ENCODE data around the gene DBF4. TPM values are rescaled to one million over a fixed set of nuclear protein-coding genes. Genes with fewer than 3 reads are reported as not detected.
"Not testable (repeated sequence)": the region's sequence is repeated elsewhere in the genome, so short reads cannot be mapped to it uniquely, and the experiment has no call there.

Gene DBF4
- total RNA-seq, 1 donor from 2014 or later, result not detected

DNA sequence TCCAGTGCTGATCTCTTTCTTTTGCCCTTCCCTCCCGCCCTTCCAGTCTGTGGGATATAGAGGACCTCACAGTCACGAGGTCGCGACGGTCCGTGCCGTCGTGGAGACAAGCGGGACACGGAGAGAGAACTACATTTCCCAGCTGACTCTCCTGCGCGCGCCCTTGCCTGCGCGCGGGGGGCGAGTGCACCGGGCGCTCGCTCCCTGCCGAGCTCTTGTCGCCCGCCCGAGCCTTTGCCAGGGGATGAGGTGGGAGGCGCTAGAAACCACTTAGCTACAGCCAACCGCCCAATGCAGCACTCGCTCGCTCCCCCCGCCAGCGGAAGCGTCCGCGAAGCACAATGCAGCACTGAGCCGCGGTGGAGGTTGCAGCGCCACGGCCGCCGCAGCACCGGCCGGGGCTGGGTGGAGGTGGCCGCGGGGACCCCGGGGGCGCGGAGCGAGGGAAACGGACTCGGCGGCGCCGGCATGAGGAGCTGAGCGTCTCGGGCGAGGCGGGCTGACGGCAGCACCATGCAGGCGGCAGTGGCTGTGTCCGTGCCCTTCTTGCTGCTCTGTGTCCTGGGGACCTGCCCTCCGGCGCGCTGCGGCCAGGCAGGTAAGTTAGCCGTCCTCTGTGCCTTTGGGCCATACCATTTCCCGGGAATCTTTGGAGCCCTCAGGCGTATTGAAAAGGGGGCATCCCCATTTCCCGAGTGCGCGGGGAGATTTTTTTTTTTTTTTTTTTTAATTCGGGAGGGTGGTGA is 57.8 kb downstream of the DBF4 start, which contains the start of gene ADAM22:
Gene ADAM22 (plus strand): TSS at position 299 of the 746 bp plus-strand sequence. CDS start 215 bp downstream, at position 514.
- Histone ChIP-seq H3K27ac (no peak within 1 kb of the TSS), H3K36me3 (no peaks in the 10 kb centered on the region), H3K4me1 (no peaks in the 10 kb centered on the region), H3K4me3 (peak within 1 kb of the TSS; percentile 70 to 78), H3K27me3 (no peaks in the 10 kb centered on the region), H3K9me3 (no peaks in the 10 kb centered on the region)
- intact Hi-C loops (cut with DNase I), result loop anchor here (2.0 kb wide), 1 partner anchor 57 kb away; the partner anchor contains the start of genes DBF4 and SLC25A40
- peak; percentile 29 to 88 for DNase-seq (ENCODE audit: low spot score in 2 of 2)
- TF ChIP-seq, protein P1, sequence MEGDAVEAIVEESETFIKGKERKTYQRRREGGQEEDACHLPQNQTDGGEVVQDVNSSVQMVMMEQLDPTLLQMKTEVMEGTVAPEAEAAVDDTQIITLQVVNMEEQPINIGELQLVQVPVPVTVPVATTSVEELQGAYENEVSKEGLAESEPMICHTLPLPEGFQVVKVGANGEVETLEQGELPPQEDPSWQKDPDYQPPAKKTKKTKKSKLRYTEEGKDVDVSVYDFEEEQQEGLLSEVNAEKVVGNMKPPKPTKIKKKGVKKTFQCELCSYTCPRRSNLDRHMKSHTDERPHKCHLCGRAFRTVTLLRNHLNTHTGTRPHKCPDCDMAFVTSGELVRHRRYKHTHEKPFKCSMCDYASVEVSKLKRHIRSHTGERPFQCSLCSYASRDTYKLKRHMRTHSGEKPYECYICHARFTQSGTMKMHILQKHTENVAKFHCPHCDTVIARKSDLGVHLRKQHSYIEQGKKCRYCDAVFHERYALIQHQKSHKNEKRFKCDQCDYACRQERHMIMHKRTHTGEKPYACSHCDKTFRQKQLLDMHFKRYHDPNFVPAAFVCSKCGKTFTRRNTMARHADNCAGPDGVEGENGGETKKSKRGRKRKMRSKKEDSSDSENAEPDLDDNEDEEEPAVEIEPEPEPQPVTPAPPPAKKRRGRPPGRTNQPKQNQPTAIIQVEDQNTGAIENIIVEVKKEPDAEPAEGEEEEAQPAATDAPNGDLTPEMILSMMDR (IDR thresholded peaks at IDR 0.05), result no peak

DNA sequence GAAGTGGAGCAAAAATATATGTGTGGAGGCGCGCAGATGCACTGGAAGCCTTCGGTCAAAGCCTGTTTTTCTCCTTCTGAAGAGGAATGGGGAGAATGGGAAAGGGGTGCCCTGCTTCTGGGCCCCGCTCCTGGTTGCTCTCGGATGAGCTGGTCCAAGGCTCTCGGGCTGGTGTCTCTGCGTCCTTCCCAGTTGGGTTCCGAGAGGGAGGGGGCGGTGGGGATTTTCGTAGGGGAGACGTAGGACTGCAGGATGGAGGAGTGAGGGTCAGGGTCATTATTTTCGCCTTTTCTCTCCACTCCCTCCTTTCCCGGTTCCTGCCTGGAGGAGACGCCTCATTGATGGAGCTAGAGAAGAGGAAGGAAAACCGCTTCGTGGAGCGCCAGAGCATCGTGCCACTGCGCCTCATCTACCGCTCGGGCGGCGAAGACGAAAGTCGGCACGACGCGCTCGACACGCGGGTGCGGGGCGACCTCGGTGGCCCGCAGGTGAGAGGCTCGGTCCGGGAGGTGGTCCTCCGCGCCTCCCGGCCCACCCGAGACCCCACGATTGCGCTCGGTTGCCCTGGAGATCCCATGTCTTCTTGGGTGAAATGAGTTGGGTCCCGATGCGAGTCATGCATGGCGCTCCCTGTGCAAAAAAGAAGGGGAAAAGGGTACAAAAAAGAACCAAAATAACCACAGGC is 58.5 kb downstream of the DBF4 start:
- Histone ChIP-seq H3K4me3 (peak overlapping the region; percentile 70 to 78), H3K9me3 (no peaks in the 10 kb centered on the region), H3K27me3 (no peaks in the 10 kb centered on the region), H3K27ac (no peak overlapping the region), H3K36me3 (no peaks in the 10 kb centered on the region), H3K4me1 (no peaks in the 10 kb centered on the region)
- intact Hi-C loops (cut with DNase I), result loop anchor here (2.0 kb wide), 1 partner anchor 58 kb away; the partner anchor contains the start of genes DBF4 and SLC25A40
- TF ChIP-seq, protein P1 (IDR thresholded peaks at IDR 0.05), result no peak
- no peak for DNase-seq (ENCODE audit: low spot score in 2 of 2)

DNA sequence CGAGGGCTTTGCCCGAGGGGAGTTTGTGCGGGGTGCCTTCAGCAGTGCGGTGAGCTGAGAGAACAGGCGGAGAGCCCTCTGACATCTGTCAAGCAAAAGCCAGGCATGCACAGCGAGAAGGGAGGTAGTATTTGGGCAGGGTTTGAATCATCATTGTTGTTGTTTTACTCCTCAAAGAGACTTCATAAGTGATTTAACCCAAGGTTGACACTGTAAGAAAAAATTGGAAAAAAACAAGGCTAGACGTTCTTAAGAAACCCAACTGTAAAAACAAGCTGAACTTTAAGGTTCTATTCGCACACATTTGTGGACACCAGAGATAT is 59.1 kb downstream of the DBF4 start:
- H3K4me3 ChIP-seq, result peak overlapping the region; percentile 70 to 78
- H3K36me3 ChIP-seq, result no peaks in the 10 kb centered on the region
- H3K9me3 ChIP-seq, result no peaks in the 10 kb centered on the region
- intact Hi-C loops (cut with DNase I), result loop anchor here (2.0 kb wide), 1 partner anchor 59 kb away; the partner anchor contains the start of genes DBF4 and SLC25A40
- no peak overlapping the region for H3K27ac ChIP-seq
- H3K4me1 ChIP-seq, result no peaks in the 10 kb centered on the region
- no peak for DNase-seq (ENCODE audit: low spot score in 2 of 2)
- no peaks in the 10 kb centered on the region for H3K27me3 ChIP-seq
- TF ChIP-seq, protein P1 (IDR thresholded peaks at IDR 0.05), result no peak

DNA sequence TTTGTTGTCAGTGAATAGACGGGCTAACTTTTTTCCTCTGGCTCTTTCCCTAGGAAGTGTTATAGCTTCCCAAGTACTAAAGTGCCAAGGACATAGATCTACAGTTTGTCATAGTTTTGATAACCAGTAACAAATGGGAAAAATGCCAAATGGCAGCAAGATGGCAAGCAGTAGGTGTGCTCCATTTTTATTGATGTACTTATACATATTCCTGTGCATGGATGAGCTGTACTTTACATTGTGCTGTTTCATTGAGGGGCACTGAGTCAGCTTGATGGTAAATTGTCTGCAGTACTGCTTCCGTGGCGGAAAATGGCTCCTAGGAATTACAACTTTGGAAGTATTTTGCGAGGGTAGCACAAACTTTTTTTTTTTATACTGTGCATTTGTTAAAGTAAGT is 64.8 kb downstream of the DBF4 start:
- H3K4me1 ChIP-seq, result no peaks in the 10 kb centered on the region
- TF ChIP-seq, protein P1 (IDR thresholded peaks at IDR 0.05), result no peak
- no peaks in the 10 kb centered on the region for H3K27me3 ChIP-seq
- no peak overlapping the region for H3K4me3 ChIP-seq
- no peak overlapping the region for H3K27ac ChIP-seq
- no peaks in the 10 kb centered on the region for H3K36me3 ChIP-seq
- H3K9me3 ChIP-seq, result no peaks in the 10 kb centered on the region
- no peak for DNase-seq (ENCODE audit: low spot score in 2 of 2)
- intact Hi-C loops (cut with DNase I), result no loop called here

DNA sequence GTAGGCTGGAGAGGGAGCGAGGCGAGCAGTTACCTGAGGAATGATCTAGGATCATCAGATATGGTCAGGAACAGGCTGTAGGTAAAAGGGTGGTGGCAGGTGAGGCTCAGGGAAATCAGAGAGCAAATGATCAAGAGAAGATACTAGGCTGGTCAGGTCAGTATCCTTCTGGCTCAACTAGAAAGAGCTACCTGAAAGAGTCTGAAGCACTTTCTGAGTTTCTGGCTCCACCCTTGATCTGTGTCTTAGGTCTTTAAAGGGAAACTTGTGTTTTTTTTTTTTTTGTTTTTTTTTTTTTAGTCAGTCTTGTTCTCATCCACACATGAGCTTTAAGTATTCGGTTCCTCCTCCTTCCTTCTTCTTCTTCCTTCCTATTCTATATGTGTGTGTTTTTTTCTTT is 68.3 kb downstream of the DBF4 start:
- Histone ChIP-seq H3K4me1 (no peaks in the 10 kb centered on the region), H3K9me3 (no peaks in the 10 kb centered on the region), H3K4me3 (no peak overlapping the region), H3K27me3 (no peaks in the 10 kb centered on the region), H3K36me3 (no peaks in the 10 kb centered on the region), H3K27ac (no peak overlapping the region)
- TF ChIP-seq, protein P1 (IDR thresholded peaks at IDR 0.05), result no peak
- intact Hi-C loops (cut with DNase I), result no loop called here
- no peak for DNase-seq (ENCODE audit: low spot score in 2 of 2)

DNA sequence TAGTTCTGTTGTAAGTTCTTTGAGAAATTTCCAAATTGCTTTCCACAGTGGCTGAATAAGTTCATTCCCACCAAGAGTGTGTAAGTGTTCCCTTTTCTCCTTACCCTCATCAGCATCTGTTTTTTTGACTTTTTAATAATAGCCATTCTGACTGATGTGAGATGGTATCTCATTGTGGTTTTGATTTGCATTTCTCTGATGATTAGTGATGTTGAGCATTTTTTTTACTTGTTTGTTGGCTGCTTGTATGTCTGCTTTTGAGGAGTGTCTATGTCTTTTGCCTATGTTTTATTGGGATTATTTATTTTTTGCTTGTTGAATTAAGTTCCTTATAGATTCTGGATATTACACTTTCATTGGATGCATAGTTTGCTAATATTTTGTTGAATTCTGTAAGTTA is 69.6 kb downstream of the DBF4 start:
- H3K27me3 ChIP-seq; intact Hi-C loops (cut with DNase I); H3K27ac ChIP-seq; H3K9me3 ChIP-seq; H3K36me3 ChIP-seq; DNase-seq (ENCODE audit: low spot score in 2 of 2); H3K4me3 ChIP-seq; H3K4me1 ChIP-seq: not testable (repeated sequence)

All from ascending aorta (tissue), 2 donors.